Neural progenitor cell (in vitro differentiated cells): ENCODE measurements around the gene ANKS1B. TPM values are rescaled to one million over a fixed set of nuclear protein-coding genes. Genes with fewer than 3 reads are reported as not detected.

Experiments
- DNase-seq: peaks from one replicate; pipeline ENCODE4 v3.0.0-alpha.2; 2016; ENCODE audit warnings: low spot score
- H2AFZ ChIP-seq: fragments of 200-600 bp; sonication (generic); replicated peaks from 2 replicates; pipeline ENCODE4 v1.6.1; 2016; ENCODE audit warnings: antibody characterized with exemption
- H3F3A ChIP-seq: fragments of 200-600 bp; sonication (generic); 2 replicates; pipeline ENCODE4 v1.6.1; 2016; ENCODE audit warnings: antibody characterized with exemption, low read depth
- H3K27ac ChIP-seq: fragments of 200-600 bp; sonication (generic); 2 replicates; pipeline ENCODE4 v1.5.1; 2016; ENCODE audit warnings: mild to moderate bottlenecking
- H3K27me3 ChIP-seq: fragments of 200-600 bp; sonication (generic); 2 replicates; pipeline ENCODE4 v1.6.1; 2016; ENCODE audit warnings: mild to moderate bottlenecking, moderate library complexity
- H3K36me3 ChIP-seq: fragments of 200-600 bp; sonication (generic); 2 replicates; pipeline ENCODE4 v1.5.1; 2016
- H3K4me1 ChIP-seq: fragments of 200-600 bp; sonication (generic); 2 replicates; pipeline ENCODE4 v1.6.1; 2016; ENCODE audit warnings: mixed run types
- H3K4me2 ChIP-seq: fragments of 200-600 bp; sonication (generic); 2 replicates; pipeline ENCODE4 v1.6.1; 2016
- H3K4me3 ChIP-seq: fragments of 200-600 bp; sonication (generic); 2 replicates; pipeline ENCODE4 v1.5.1; 2016
- H3K79me2 ChIP-seq: fragments of 200-600 bp; sonication (generic); 2 replicates; pipeline ENCODE4 v1.6.1; 2016; ENCODE audit warnings: low read depth
- H3K9ac ChIP-seq: fragments of 200-600 bp; sonication (generic); 2 replicates; pipeline ENCODE4 v1.6.1; 2016
- H3K9me3 ChIP-seq: fragments of 200-600 bp; sonication (generic); 2 replicates; pipeline ENCODE4 v1.5.1; 2016; ENCODE audit warnings: low read depth
- H4K20me1 ChIP-seq: fragments of 200-600 bp; sonication (generic); 2 replicates; pipeline ENCODE4 v1.6.1; 2016; ENCODE audit warnings: low read depth
- H3K27ac Mint-ChIP-seq: 3 replicates; pipeline ENCODE4 v1.8.0; 2021; ENCODE audit warnings: mixed read lengths
- H3K27me3 Mint-ChIP-seq: 2 replicates; pipeline ENCODE4 v1.8.0; 2022; ENCODE audit warnings: low read depth, mild to moderate bottlenecking, inconsistent platforms, moderate library complexity, mixed read lengths; ENCODE audit not compliant: insufficient read depth
- H3K36me3 Mint-ChIP-seq: 3 replicates; pipeline ENCODE4 v1.8.0; 2021; ENCODE audit warnings: mixed read lengths
- H3K4me1 Mint-ChIP-seq: 3 replicates; pipeline ENCODE4 v1.8.0; 2021; ENCODE audit warnings: mixed read lengths
- H3K4me3 Mint-ChIP-seq: 3 replicates; pipeline ENCODE4 v1.8.0; 2021; ENCODE audit warnings: mild to moderate bottlenecking, moderate library complexity, mixed read lengths
- H3K9me3 Mint-ChIP-seq: 3 replicates; pipeline ENCODE4 v1.8.0; 2020; ENCODE audit warnings: mixed read lengths
- EZH2 ChIP-seq: fragments of 200-600 bp; sonication (generic); IDR thresholded peaks from 2 replicates; pipeline ENCODE4 v1.6.1; 2017; ENCODE audit warnings: antibody characterized with exemption, mild to moderate bottlenecking, moderate library complexity
- EZH2phosphoT487 ChIP-seq: fragments of 200-600 bp; sonication (generic); IDR thresholded peaks from 2 replicates; pipeline ENCODE4 v1.6.1; 2017; ENCODE audit warnings: antibody characterized with exemption
- total RNA-seq: library from RNA; depleted of rRNA; stranded (reverse); fragments of >200 nt; gene quantifications from 2 replicates; pipeline ENCODE4 v1.2.3, GENCODE V29; 2015; ENCODE audit warnings: low replicate concordance
- TF ChIP-seq, protein P1 (sequence below): fragments of 200-600 bp; sonication (generic); IDR thresholded peaks from 2 replicates; pipeline ENCODE4 v1.5.1; 2017; ENCODE audit warnings: antibody characterized with exemption, mild to moderate bottlenecking

The ANKS1B gene
- total RNA-seq, 1 donor from 2014 or later, result 7.9 TPM

- no peaks in the 10 kb centered on the region for H3K79me2 ChIP-seq
- H3K4me1 ChIP-seq, result no peaks in the 10 kb centered on the region
- H3K9ac ChIP-seq, result no peak overlapping the region
- no peaks in the 10 kb centered on the region for H3K9me3 Mint-ChIP-seq
- H3K36me3 ChIP-seq, result no peaks in the 10 kb centered on the region
- no peak overlapping the region for H3K4me2 ChIP-seq
- H3K27me3 Mint-ChIP-seq, result no peaks in the 10 kb centered on the region
- no peak overlapping the region for H3K4me3 ChIP-seq
- no peaks in the 10 kb centered on the region for H3K27me3 ChIP-seq
- H3K36me3 Mint-ChIP-seq, result no peaks in the 10 kb centered on the region
- TF ChIP-seq EZH2phosphoT487, result no peak
- no peak for TF ChIP-seq EZH2
- TF ChIP-seq, protein P1, sequence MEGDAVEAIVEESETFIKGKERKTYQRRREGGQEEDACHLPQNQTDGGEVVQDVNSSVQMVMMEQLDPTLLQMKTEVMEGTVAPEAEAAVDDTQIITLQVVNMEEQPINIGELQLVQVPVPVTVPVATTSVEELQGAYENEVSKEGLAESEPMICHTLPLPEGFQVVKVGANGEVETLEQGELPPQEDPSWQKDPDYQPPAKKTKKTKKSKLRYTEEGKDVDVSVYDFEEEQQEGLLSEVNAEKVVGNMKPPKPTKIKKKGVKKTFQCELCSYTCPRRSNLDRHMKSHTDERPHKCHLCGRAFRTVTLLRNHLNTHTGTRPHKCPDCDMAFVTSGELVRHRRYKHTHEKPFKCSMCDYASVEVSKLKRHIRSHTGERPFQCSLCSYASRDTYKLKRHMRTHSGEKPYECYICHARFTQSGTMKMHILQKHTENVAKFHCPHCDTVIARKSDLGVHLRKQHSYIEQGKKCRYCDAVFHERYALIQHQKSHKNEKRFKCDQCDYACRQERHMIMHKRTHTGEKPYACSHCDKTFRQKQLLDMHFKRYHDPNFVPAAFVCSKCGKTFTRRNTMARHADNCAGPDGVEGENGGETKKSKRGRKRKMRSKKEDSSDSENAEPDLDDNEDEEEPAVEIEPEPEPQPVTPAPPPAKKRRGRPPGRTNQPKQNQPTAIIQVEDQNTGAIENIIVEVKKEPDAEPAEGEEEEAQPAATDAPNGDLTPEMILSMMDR, result no peak
- H3K4me3 Mint-ChIP-seq, result no peak overlapping the region
- no peaks in the 10 kb centered on the region for H3F3A ChIP-seq
- H4K20me1 ChIP-seq, result no peaks in the 10 kb centered on the region
- no peak overlapping the region for H3K27ac ChIP-seq
- H3K27ac Mint-ChIP-seq, result no peak overlapping the region
- H3K9me3 ChIP-seq, result no peaks in the 10 kb centered on the region
- H3K4me1 Mint-ChIP-seq, result no peaks in the 10 kb centered on the region
- H2AFZ ChIP-seq, result no peak overlapping the region
- DNase-seq, result no peak
Measured at GRCh38 chr12:99916555-99916954, 68.2 kb downstream of the ANKS1B start.

DNA sequence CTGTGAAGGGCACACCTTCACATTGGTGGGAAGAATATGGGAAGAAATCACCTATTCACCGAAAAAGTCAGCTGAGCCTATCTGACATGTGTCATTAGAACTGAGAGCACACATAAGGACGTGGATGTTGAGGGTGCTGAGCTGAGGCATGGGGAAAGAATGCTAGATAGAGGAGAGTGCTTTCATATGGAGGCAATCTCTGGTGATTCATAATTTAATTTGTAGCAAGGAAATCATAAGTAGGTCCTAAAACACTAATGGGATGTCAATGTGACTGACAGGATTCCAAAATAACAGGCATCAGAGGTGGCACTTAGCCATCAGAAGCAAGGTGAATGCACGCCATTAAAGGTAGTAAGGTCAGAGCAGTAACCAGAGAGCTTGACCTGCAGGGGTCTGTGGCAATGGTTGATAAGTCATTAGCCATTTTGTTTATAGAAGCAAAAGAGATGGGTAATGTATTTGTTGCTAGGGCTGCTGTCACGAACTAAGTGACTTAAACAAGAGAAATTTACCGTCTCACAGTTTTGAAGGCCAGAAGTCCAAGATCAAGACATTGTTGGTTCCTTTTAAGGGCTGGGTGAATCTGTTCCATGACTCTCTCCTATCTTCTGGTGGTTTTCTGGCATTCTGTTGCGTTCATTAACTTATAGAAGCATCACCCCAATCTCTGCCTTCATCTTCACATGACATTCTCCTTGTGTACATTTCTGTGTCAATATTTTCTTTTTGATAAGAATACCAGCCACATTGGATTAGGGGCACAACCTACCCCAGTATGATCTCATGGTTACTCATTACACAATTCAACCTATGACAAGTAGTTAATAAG lies 69.3 kb downstream of the ANKS1B start:
- Histone ChIP-seq H4K20me1 (no peaks in the 10 kb centered on the region), H3K36me3 (no peaks in the 10 kb centered on the region), H3K79me2 (no peaks in the 10 kb centered on the region), H2AFZ (no peak overlapping the region), H3K4me3 (no peak overlapping the region), H3K27ac (no peak overlapping the region), H3K9me3 (no peaks in the 10 kb centered on the region), H3K4me2 (no peak overlapping the region), H3K27me3 (no peaks in the 10 kb centered on the region), H3K4me1 (no peaks in the 10 kb centered on the region), H3F3A (no peaks in the 10 kb centered on the region), H3K9ac (no peak overlapping the region)
- Mint-ChIP-seq H3K9me3 (no peaks in the 10 kb centered on the region), H3K27ac (no peak overlapping the region), H3K4me3 (no peak overlapping the region), H3K36me3 (no peaks in the 10 kb centered on the region), H3K27me3 (no peaks in the 10 kb centered on the region), H3K4me1 (no peaks in the 10 kb centered on the region)
- DNase-seq, result no peak
- TF ChIP-seq, protein P1, result no peak
- TF ChIP-seq EZH2phosphoT487 (no peak), EZH2 (no peak)

DNA sequence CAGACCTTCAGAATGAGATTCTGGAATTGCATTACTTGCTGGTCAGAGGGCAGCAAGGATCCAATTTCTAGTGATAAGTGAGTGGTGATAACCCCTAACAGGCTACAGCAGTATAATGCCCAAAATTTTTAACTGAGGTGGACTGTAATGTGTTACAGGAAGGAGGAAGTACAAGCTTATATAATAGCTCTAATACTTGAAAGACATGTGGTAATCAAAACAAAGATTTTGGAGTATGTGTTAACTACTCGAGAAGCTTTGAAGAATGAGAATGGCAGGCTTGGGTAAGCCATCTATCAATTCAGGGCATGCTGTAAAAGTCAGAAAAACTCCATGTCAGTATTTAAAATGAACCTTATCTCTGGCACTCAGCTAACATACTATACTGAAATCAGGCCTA lies 70.5 kb downstream of the ANKS1B start:
- Mint-ChIP-seq H3K9me3 (no peaks in the 10 kb centered on the region), H3K4me1 (no peaks in the 10 kb centered on the region), H3K27me3 (no peaks in the 10 kb centered on the region), H3K27ac (no peak overlapping the region), H3K4me3 (no peak overlapping the region), H3K36me3 (no peaks in the 10 kb centered on the region)
- DNase-seq, result no peak
- no peaks in the 10 kb centered on the region for H3K36me3 ChIP-seq
- no peak overlapping the region for H3K4me3 ChIP-seq
- H2AFZ ChIP-seq, result no peak overlapping the region
- no peak overlapping the region for H3K4me2 ChIP-seq
- TF ChIP-seq EZH2, result no peak
- no peak for TF ChIP-seq EZH2phosphoT487
- TF ChIP-seq, protein P1, result no peak
- H3K27me3 ChIP-seq, result no peaks in the 10 kb centered on the region
- H3K9ac ChIP-seq, result no peak overlapping the region
- H3K4me1 ChIP-seq, result no peaks in the 10 kb centered on the region
- no peaks in the 10 kb centered on the region for H4K20me1 ChIP-seq
- no peaks in the 10 kb centered on the region for H3K9me3 ChIP-seq
- no peaks in the 10 kb centered on the region for H3F3A ChIP-seq
- no peaks in the 10 kb centered on the region for H3K79me2 ChIP-seq
- no peak overlapping the region for H3K27ac ChIP-seq
